HG03060 (cell line): ENCODE data around the gene NSUN2.
"Not testable (repeated sequence)": the region's sequence is repeated elsewhere in the genome, so short reads cannot be mapped to it uniquely, and the experiment has no call there.

Experiments
- ATAC-seq: cut with Tn5 transposase; IDR thresholded peaks from one replicate; pipeline ENCODE4 v1.9.1; 2021; ENCODE audit warnings: low read depth, moderate number of reproducible peaks; ENCODE audit not compliant: unreplicated experiment

NSUN2 gene

GRCh38 chr5:6645571-6646362 is 12.9 kb upstream of the NSUN2 start:
- ATAC-seq, result not testable (repeated sequence)

GRCh38 chr5:6644794-6645241 is 12.0 kb upstream of the NSUN2 start:
- no peak for ATAC-seq

GRCh38 chr5:6642655-6643054 is 9.8 kb upstream of the NSUN2 start:
- ATAC-seq, result no peak

GRCh38 chr5:6638236-6638635 is 5.4 kb upstream of the NSUN2 start:
- no peak for ATAC-seq

GRCh38 chr5:6637590-6637989 is 4.7 kb upstream of the NSUN2 start:
- ATAC-seq, result no peak

GRCh38 chr5:6637022-6637421 is 4.2 kb upstream of the NSUN2 start:
- no peak for ATAC-seq

GRCh38 chr5:6636293-6636692 is 3.4 kb upstream of the NSUN2 start:
- no peak for ATAC-seq

- ATAC-seq, result no peak
These were observed 2.1 kb upstream of the NSUN2 start for GRCh38 chr5:6634788-6635430.

GRCh38 chr5:6634306-6634705 is 1.5 kb upstream of the NSUN2 start:
- no peak for ATAC-seq

- ATAC-seq, result peak; percentile 36
These were observed 813 bp upstream of the NSUN2 start for GRCh38 chr5:6633469-6634245.

- peak; percentile 5 for ATAC-seq
These were observed 438 bp downstream of the NSUN2 start for GRCh38 chr5:6632324-6632887.

- no peak for ATAC-seq
These were observed 1.4 kb downstream of the NSUN2 start for GRCh38 chr5:6631441-6631840.

GRCh38 chr5:6626508-6626907 is 6.3 kb downstream of the NSUN2 start:
- ATAC-seq, result no peak

GRCh38 chr5:6623941-6624340 is 8.9 kb downstream of the NSUN2 start:
- ATAC-seq, result no peak

GRCh38 chr5:6623228-6623627 is 9.6 kb downstream of the NSUN2 start:
- no peak for ATAC-seq

GRCh38 chr5:6616632-6617031 is 16.2 kb downstream of the NSUN2 start:
- ATAC-seq, result no peak

GRCh38 chr5:6615034-6615815 is 17.6 kb downstream of the NSUN2 start:
- ATAC-seq, result no peak

GRCh38 chr5:6611334-6612256 is 21.2 kb downstream of the NSUN2 start:
- no peak for ATAC-seq

GRCh38 chr5:6608016-6608415 is 24.8 kb downstream of the NSUN2 start:
- ATAC-seq, result no peak
